ENCODE measurements around the gene REM2.

REM2 gene

DNA sequence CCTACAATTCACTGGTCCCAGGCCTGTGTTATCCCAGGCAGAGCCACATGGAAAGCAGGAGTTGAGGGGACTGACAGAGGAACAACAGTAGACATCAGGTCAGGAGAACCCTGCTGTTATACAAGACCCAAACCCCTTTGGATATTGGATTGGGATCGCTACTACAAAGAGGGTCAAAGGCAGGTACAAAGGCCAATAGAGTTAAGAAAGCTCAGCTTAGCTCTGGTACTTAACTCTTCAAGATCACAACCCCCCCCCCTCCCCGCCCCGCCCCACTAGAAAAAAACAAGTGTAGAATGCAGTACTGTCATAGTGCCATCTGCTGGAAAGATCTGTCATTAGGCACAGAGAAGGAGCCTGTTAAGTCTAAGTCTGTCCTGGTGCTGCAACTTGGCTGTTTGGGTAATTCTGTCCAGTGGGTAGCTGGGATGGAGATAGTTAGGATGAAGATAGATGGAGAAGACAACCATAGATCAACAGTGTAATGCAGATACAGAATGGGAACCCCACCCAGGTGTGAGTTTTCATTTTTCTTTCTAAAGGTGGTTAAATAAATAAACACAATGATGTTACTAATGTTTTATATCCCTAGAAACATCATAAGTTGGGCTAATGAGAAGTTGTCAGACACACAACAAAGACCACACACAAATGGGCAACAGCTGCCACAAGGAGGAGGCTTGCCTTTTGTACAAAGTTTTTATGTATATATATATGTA is 17.2 kb downstream of the REM2 start:
- TF ChIP-seq, protein P1, sequence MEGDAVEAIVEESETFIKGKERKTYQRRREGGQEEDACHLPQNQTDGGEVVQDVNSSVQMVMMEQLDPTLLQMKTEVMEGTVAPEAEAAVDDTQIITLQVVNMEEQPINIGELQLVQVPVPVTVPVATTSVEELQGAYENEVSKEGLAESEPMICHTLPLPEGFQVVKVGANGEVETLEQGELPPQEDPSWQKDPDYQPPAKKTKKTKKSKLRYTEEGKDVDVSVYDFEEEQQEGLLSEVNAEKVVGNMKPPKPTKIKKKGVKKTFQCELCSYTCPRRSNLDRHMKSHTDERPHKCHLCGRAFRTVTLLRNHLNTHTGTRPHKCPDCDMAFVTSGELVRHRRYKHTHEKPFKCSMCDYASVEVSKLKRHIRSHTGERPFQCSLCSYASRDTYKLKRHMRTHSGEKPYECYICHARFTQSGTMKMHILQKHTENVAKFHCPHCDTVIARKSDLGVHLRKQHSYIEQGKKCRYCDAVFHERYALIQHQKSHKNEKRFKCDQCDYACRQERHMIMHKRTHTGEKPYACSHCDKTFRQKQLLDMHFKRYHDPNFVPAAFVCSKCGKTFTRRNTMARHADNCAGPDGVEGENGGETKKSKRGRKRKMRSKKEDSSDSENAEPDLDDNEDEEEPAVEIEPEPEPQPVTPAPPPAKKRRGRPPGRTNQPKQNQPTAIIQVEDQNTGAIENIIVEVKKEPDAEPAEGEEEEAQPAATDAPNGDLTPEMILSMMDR (IDR thresholded peaks at IDR 0.05; ENCODE audit: low read depth, low read length, missing control alignments): peak; percentile 63
- H3K4me3 ChIP-seq (replicated peaks; ENCODE audit: low read depth, low read length): no peak overlapping the region
- peak; percentile 52 for DNase-seq (ENCODE audit: extremely low read depth, low read depth)

DNA sequence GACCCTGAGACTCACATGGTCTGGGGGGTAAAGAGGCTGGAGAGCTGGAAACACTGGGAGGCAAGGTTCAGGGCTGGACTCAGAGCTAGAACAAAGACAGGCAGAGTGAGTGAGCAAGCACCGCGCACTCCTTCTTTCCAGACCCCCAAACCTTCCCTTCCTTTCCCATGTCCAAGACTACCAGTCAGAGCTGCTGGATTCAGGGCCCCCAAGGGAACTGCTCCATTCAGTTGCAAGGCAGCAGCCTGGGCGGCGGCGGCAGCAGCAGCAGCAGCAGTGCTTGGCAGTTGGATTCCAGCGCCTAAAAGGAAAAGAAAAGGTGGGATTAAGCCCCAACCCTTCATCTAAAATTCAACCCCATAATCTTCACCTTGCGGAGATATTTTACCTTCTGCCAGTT is 18.8 kb downstream of the REM2 start:
- no peak for DNase-seq (ENCODE audit: extremely low read depth, low read depth)
- TF ChIP-seq, protein P1 (IDR thresholded peaks at IDR 0.05; ENCODE audit: low read depth, low read length, missing control alignments): no peak

DNA sequence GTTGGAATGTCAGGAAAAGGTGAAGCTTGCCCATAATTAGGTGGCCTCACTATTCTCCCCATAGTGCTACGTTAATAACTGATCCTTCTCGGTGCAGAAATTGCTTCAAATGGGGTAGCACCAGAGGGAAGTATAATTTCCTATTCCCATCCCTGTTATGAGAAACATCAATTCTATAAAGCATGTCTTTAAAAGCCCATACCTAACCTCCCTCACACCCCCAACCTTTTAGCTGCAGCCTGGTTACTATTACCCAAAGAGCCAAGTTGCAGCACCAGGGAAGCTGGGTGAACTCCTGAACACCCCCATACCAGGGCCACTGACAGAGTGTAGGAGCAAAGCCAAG is 20.7 kb downstream of the REM2 start:
- DNase-seq (ENCODE audit: extremely low read depth, low read depth): no peak
- TF ChIP-seq, protein P1 (IDR thresholded peaks at IDR 0.05; ENCODE audit: low read depth, low read length, missing control alignments): no peak
- H3K4me3 ChIP-seq (replicated peaks; ENCODE audit: low read depth, low read length): no peak overlapping the region

More for the DNA sequence above, 18.8 kb downstream of the REM2 start:
- no peak overlapping the region for H3K4me3 ChIP-seq (replicated peaks; ENCODE audit: low read depth, low read length)

DNA sequence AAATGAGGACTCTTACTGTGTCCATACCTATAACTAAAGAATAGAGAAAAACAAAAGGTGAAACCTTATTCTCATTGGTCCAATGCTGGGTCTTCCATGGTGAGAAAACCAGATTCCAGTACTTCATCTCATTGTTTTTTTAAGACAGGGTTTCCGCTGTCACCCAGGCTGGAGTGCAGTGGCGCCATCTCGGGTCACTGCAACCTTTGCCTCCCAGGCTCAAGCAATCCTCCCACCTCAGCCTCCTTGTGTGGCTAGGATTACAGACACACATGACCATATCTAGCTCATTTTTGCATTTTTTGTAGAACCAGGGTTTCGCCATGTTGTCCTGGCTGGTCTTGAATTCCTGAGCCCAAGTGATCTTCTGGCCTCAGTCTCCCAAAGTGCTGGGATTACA is 22.6 kb downstream of the REM2 start:
- no peak for DNase-seq (ENCODE audit: extremely low read depth, low read depth)
- no peak overlapping the region for H3K4me3 ChIP-seq (replicated peaks; ENCODE audit: low read depth, low read length)
- TF ChIP-seq, protein P1 (IDR thresholded peaks at IDR 0.05; ENCODE audit: low read depth, low read length, missing control alignments): no peak

DNA sequence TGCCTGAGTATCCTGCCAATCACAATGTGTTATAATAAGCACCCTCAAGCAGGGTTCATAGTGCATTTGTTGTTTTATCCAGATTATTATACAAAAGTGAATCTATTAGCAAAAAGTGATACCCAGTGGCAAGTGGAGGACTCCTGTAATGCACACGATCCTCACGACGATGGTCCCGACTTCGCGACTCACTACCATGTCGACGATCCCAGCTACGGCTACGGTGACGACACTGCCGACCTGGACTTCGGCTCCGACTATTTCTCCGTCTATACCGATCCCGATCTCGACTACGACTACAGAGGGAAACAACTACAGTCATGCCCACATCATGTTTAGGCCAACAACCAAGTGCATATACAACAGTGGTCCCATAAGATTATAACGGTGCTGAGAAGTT is 23.1 kb downstream of the REM2 start:
- H3K4me3 ChIP-seq (replicated peaks; ENCODE audit: low read depth, low read length): no peak overlapping the region
- TF ChIP-seq, protein P1 (IDR thresholded peaks at IDR 0.05; ENCODE audit: low read depth, low read length, missing control alignments): no peak
- no peak for DNase-seq (ENCODE audit: extremely low read depth, low read depth)

DNA sequence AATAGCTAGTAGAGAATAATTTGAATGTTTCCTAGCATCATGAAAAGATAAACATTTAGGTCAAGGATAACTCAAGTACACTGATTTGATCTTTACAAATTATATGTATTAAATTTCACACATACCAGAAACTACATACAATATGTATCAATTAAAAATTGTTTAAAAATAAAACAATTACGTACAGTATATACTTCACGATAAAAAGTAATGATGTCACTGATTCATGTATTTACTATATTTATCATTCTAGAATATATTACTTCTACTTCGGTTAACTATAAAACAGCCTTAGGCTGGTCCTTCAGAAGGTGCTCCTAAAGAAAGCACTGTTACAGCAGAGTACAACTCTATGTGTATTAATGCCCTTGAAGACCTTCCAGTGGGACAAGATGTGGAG is 24.4 kb downstream of the REM2 start:
- TF ChIP-seq, protein P1 (IDR thresholded peaks at IDR 0.05; ENCODE audit: low read depth, low read length, missing control alignments): no peak
- no peak overlapping the region for H3K4me3 ChIP-seq (replicated peaks; ENCODE audit: low read depth, low read length)
- DNase-seq (ENCODE audit: extremely low read depth, low read depth): no peak

DNA sequence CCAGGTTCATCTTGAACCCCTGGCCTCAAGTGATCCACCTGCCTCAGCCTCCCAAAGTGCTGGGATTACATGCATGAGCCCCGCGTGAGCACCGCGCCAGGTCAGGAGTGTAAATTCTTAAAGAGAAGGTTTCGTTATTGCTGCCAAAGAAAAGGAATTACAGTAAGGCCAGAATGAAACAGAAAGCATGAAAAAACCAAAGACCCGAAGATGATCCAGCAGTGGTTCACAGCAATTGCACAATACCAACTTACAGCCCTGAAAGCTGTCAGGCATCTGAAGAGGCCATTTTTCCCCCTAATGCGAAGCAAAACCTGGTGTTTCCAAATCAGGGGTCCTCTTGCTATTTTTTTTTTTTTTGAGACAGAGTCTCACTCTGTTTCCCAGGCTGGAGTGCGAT is 25.6 kb downstream of the REM2 start:
- no peak for DNase-seq (ENCODE audit: extremely low read depth, low read depth)
- H3K4me3 ChIP-seq (replicated peaks; ENCODE audit: low read depth, low read length): no peak overlapping the region
- TF ChIP-seq, protein P1 (IDR thresholded peaks at IDR 0.05; ENCODE audit: low read depth, low read length, missing control alignments): no peak
